ENCODE data around the gene UCN.

DNA sequence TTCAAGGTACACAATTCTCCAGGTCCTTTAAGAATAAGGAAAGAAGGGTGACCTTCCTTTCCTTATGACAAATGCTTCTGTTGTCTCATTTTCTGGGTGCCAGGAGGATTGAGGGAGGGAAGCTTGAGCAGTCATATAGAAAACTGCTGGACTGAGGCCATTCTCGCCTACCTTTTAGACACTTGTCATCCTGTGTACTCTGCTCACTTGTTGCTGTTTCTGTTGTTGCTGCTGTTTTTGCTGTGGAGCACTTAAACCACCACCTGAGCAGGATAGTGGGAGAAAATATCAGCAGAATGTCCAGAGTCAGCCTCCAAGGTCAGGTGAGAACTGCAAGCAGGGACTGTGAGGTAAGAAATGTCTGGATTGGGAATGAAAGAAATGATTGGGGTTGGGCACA, 30.2 kb downstream of the UCN start:
- TF ChIP-seq, protein P1, sequence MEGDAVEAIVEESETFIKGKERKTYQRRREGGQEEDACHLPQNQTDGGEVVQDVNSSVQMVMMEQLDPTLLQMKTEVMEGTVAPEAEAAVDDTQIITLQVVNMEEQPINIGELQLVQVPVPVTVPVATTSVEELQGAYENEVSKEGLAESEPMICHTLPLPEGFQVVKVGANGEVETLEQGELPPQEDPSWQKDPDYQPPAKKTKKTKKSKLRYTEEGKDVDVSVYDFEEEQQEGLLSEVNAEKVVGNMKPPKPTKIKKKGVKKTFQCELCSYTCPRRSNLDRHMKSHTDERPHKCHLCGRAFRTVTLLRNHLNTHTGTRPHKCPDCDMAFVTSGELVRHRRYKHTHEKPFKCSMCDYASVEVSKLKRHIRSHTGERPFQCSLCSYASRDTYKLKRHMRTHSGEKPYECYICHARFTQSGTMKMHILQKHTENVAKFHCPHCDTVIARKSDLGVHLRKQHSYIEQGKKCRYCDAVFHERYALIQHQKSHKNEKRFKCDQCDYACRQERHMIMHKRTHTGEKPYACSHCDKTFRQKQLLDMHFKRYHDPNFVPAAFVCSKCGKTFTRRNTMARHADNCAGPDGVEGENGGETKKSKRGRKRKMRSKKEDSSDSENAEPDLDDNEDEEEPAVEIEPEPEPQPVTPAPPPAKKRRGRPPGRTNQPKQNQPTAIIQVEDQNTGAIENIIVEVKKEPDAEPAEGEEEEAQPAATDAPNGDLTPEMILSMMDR (conservative IDR thresholded peaks at IDR 0.05; ENCODE audit: low read length), result no peak
- no peak for TF ChIP-seq EZH2phosphoT487 (IDR thresholded peaks at IDR 0.05; ENCODE audit: borderline replicate concordance)
